Mesenchymal stem cell (in vitro differentiated cells and primary cell): ENCODE results near the gene WSCD2.

ENCODE experiments used
- DNase-seq: peaks from one replicate; pipeline ENCODE4 v3.0.0-alpha.2; 2013
- H2AFZ ChIP-seq: one replicate; pipeline ENCODE4 v1.6.1; 2013; ENCODE audit warnings: low read depth, mild to moderate bottlenecking, control low read depth, inconsistent platforms, low read length, moderate library complexity
- H2AK5ac ChIP-seq: 2 replicates; pipeline ENCODE4 v1.6.1; 2013; ENCODE audit warnings: low read length, moderate library complexity, mild to moderate bottlenecking, inconsistent platforms; ENCODE audit not compliant: severe bottlenecking
- H2BK120ac ChIP-seq: one replicate; pipeline ENCODE4 v1.6.1; 2013; ENCODE audit warnings: low read depth, mild to moderate bottlenecking, inconsistent platforms, low read length, moderate library complexity
- H2BK12ac ChIP-seq, 2 experiments: one replicate each; pipeline ENCODE4 v1.6.1; 2013; ENCODE audit warnings: inconsistent platforms in 2 of 2, low read length in 2 of 2, mild to moderate bottlenecking in 2 of 2, moderate library complexity in 2 of 2, control low read depth in 1 of 2
- H2BK15ac ChIP-seq: one replicate; pipeline ENCODE4 v1.6.1; 2013; ENCODE audit warnings: mild to moderate bottlenecking, low read depth, inconsistent platforms; ENCODE audit not compliant: poor library complexity, severe bottlenecking
- H2BK5ac ChIP-seq: 2 replicates; pipeline ENCODE4 v1.6.1; 2013; ENCODE audit warnings: low read depth, mild to moderate bottlenecking, low read length, control low read depth, inconsistent platforms; ENCODE audit not compliant: poor library complexity, severe bottlenecking
- H3K14ac ChIP-seq, 2 experiments: one replicate each; pipeline ENCODE4 v1.6.1; 2013; ENCODE audit warnings: inconsistent platforms in 2 of 2, low read length in 2 of 2, control low read depth in 1 of 2, mild to moderate bottlenecking in 1 of 2, moderate library complexity in 1 of 2
- H3K18ac ChIP-seq, 2 experiments: one replicate each; pipeline ENCODE4 v1.6.1; 2013; ENCODE audit warnings: inconsistent platforms in 2 of 2, low read length in 2 of 2, control low read depth in 1 of 2, low read depth in 1 of 2, mild to moderate bottlenecking in 1 of 2
- H3K23ac ChIP-seq, 2 experiments: one replicate each; pipeline ENCODE4 v1.6.1; 2013; ENCODE audit warnings: inconsistent platforms in 2 of 2, low read length in 2 of 2, mild to moderate bottlenecking in 2 of 2, moderate library complexity in 2 of 2, control low read depth in 1 of 2
- H3K27ac ChIP-seq: 2 replicates; pipeline ENCODE4 v1.5.1; 2013; ENCODE audit warnings: mild to moderate bottlenecking, moderate library complexity, low read length, control low read depth, inconsistent platforms; ENCODE audit not compliant: poor library complexity, severe bottlenecking
- H3K27me3 ChIP-seq, 2 experiments: 2 replicates each; pipeline versions ENCODE4 v1.6.1 to v1.7.0; 2013; ENCODE audit warnings: low read length in 2 of 2, mild to moderate bottlenecking in 2 of 2, moderate library complexity in 2 of 2, control low read depth in 1 of 2, inconsistent platforms in 1 of 2; ENCODE audit not compliant: control insufficient read depth in 1 of 2, insufficient read depth in 1 of 2
- H3K36me3 ChIP-seq, 2 experiments: 2 replicates each; pipeline versions ENCODE4 v1.6.1 to v1.7.0; 2013; ENCODE audit warnings: low read length in 2 of 2, control low read depth in 1 of 2, inconsistent platforms in 1 of 2, low read depth in 1 of 2, mild to moderate bottlenecking in 1 of 2; ENCODE audit not compliant: insufficient read depth in 2 of 2, control insufficient read depth in 1 of 2
- H3K4ac ChIP-seq, 2 experiments: one replicate each; pipeline ENCODE4 v1.6.1; 2013; ENCODE audit warnings: inconsistent platforms in 2 of 2, low read length in 2 of 2, mild to moderate bottlenecking in 2 of 2, moderate library complexity in 2 of 2, control low read depth in 1 of 2, low read depth in 1 of 2
- H3K4me1 ChIP-seq: 2 replicates; pipeline ENCODE4 v1.6.1; 2013; ENCODE audit warnings: low read depth, low read length, control low read depth; ENCODE audit not compliant: control insufficient read depth, insufficient read depth
- H3K4me2 ChIP-seq: 2 replicates; pipeline ENCODE4 v1.6.1; 2013; ENCODE audit warnings: low read length, mild to moderate bottlenecking, inconsistent platforms; ENCODE audit not compliant: poor library complexity, severe bottlenecking
- H3K4me3 ChIP-seq, 2 experiments: 2 replicates each; pipeline versions ENCODE4 v1.5.1 to v1.7.0; 2013; ENCODE audit warnings: low read length in 2 of 2, mild to moderate bottlenecking in 2 of 2, control low read depth in 1 of 2, low read depth in 1 of 2; ENCODE audit not compliant: insufficient read depth in 1 of 2
- H3K79me1 ChIP-seq: replicated peaks from 2 replicates; pipeline ENCODE4 v1.6.1; 2013; ENCODE audit warnings: mild to moderate bottlenecking, control low read depth, low read length, inconsistent platforms; ENCODE audit not compliant: poor library complexity, severe bottlenecking
- H3K9ac ChIP-seq: 2 replicates; pipeline ENCODE4 v1.7.0; 2013; ENCODE audit warnings: mild to moderate bottlenecking, low read length, moderate library complexity
- H3K9me3 ChIP-seq: 2 replicates; pipeline ENCODE4 v1.7.0; 2013; ENCODE audit warnings: mild to moderate bottlenecking, low read length; ENCODE audit not compliant: control insufficient read depth
- H4K8ac ChIP-seq: one replicate; pipeline ENCODE4 v1.6.1; 2013; ENCODE audit warnings: inconsistent platforms, mild to moderate bottlenecking, low read length, moderate library complexity
- H4K91ac ChIP-seq: one replicate; pipeline ENCODE4 v1.6.1; 2013; ENCODE audit warnings: mild to moderate bottlenecking, low read length, inconsistent platforms
- WGBS: methylation state at CpG from one replicate; pipeline ENCODE4 v1.1.7; 2013; ENCODE audit warnings: mixed read lengths; 5-methylcytosine and 5-hydroxymethylcytosine counted together

The WSCD2 gene

DNA sequence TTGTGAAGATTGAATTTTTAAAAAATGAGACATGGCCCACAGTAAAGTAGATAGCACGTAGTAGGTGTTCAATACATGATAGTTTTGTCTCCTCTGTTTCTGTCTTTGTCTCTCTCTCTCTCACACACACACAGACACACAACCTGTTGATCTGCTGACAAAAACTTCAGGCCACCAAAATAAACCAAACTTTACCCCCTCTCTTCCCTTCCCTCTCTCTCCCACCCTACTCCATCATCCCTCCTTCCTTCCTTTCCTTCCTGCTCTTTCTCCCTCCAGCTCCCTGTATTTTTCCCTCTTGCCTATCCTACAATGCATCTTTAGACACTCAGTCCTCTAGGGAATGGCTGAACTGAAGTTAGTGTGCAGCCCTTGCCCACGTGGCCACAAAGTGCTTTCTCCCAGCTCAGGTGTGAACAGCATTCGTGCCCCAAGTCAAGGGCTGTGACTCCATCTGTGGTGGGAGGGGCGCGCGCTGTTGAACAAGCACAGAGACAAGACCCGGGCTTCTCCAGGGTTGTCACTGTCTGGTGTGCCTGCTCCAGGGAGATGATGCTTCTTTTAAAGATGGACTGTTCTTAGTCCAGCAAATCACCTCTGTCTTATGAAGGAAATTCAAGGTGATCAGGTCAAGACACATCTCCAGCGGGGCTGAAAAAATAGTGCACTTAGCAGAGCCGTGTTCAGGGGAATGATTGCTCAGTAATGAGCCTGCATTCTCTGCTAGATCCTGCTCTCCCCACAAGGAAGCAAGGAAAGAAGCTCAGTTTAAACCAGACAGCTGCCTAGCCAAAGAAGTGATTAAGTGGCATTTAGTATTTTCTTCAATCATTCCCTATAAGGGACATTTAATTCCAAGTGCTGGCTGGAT is 75.3 kb downstream of the WSCD2 start:
- Histone ChIP-seq H3K4me1 (peaks cover 1% of the 10 kb centered on the region), H3K79me1 (no peaks in the 10 kb centered on the region), H3K27ac (no peak overlapping the region), H3K27me3 (peaks cover 0 to 7% of the 10 kb centered on the region in 2 experiments), H3K23ac (no peak overlapping the region), H3K4me2 (no peak overlapping the region), H2BK15ac (no peak overlapping the region), H4K8ac (no peak overlapping the region), H2AK5ac (no peak overlapping the region), H3K18ac (no peak overlapping the region), H2BK5ac (no peak overlapping the region), H3K4me3 (peak overlapping the region in 1 of 2 experiments; percentile 39), H2BK12ac (no peak overlapping the region), H2BK120ac (no peak overlapping the region), H3K9ac (no peak overlapping the region), H3K36me3 (no peaks in the 10 kb centered on the region), H3K4ac (no peak overlapping the region), H3K9me3 (peaks cover 8% of the 10 kb centered on the region), H4K91ac (no peak overlapping the region), H3K14ac (no peak overlapping the region), H2AFZ (no peak overlapping the region)
- DNase-seq, result no peak
- 72% methylated on average over 9 of the region's 9 CpGs for WGBS

DNA sequence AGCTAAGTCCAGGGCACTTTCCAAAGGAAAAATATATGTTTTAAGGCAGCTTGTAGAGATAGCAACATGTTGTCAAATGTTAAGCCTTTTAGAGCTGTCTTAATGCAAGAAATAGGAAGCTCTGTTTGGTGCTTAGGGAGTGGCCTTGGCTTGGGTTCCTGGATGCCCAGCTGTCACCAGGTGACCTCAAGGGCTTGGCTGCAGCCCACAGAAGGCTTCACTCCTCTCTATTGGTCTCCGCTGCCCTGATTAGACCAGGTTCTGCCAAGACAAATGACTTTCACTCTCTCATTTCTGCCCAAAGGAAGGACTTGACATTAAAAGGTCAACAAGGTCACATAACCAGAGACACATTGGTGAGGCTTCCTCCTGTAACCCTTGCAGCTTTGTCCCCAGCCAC is 76.8 kb downstream of the WSCD2 start:
- no peak overlapping the region for H2AK5ac ChIP-seq

GRCh38 chr12:108207791-108208730 is 79.0 kb downstream of the WSCD2 start:
- H4K8ac ChIP-seq, result no peak overlapping the region
- no peak overlapping the region for H3K4ac ChIP-seq
- no peak overlapping the region for H3K4me3 ChIP-seq
- H3K79me1 ChIP-seq, result no peaks in the 10 kb centered on the region
- H2AK5ac ChIP-seq, result no peak overlapping the region
- 17% methylated on average over 3 of the region's 3 CpGs for WGBS
- no peak overlapping the region for H3K14ac ChIP-seq
- no peak overlapping the region for H3K18ac ChIP-seq
- DNase-seq, result no peak
- no peak overlapping the region for H3K23ac ChIP-seq
- H3K27me3 ChIP-seq, result peaks cover 0 to 5% of the 10 kb centered on the region in 2 experiments
- no peak overlapping the region for H4K91ac ChIP-seq
- no peak overlapping the region for H3K4me2 ChIP-seq
- no peak overlapping the region for H2BK12ac ChIP-seq
- no peaks in the 10 kb centered on the region for H3K36me3 ChIP-seq
- H2BK5ac ChIP-seq, result no peak overlapping the region
- peaks cover 8% of the 10 kb centered on the region for H3K9me3 ChIP-seq
- H3K27ac ChIP-seq, result no peak overlapping the region
- no peak overlapping the region for H2BK120ac ChIP-seq
- H3K4me1 ChIP-seq, result peaks cover 1% of the 10 kb centered on the region
- no peak overlapping the region for H3K9ac ChIP-seq
- no peak overlapping the region for H2BK15ac ChIP-seq
- no peak overlapping the region for H2AFZ ChIP-seq

More for the DNA sequence above, 76.8 kb downstream of the WSCD2 start:
- Histone ChIP-seq H3K4ac (no peak overlapping the region), H2BK5ac (no peak overlapping the region), H3K4me1 (peaks cover 1% of the 10 kb centered on the region), H2BK120ac (no peak overlapping the region), H4K91ac (no peak overlapping the region), H3K23ac (no peak overlapping the region), H3K9me3 (peaks cover 8% of the 10 kb centered on the region), H3K14ac (no peak overlapping the region), H3K79me1 (no peaks in the 10 kb centered on the region), H3K4me2 (no peak overlapping the region), H4K8ac (no peak overlapping the region), H3K9ac (no peak overlapping the region), H2BK15ac (no peak overlapping the region), H3K27ac (no peak overlapping the region), H3K36me3 (no peaks in the 10 kb centered on the region), H2AFZ (no peak overlapping the region), H3K18ac (no peak overlapping the region), H3K4me3 (no peak overlapping the region), H2BK12ac (no peak overlapping the region), H3K27me3 (peaks cover 0 to 9% of the 10 kb centered on the region in 2 experiments)
- no peak for DNase-seq
- WGBS, result 70% methylated on average over 1 of the region's 1 CpG

DNA sequence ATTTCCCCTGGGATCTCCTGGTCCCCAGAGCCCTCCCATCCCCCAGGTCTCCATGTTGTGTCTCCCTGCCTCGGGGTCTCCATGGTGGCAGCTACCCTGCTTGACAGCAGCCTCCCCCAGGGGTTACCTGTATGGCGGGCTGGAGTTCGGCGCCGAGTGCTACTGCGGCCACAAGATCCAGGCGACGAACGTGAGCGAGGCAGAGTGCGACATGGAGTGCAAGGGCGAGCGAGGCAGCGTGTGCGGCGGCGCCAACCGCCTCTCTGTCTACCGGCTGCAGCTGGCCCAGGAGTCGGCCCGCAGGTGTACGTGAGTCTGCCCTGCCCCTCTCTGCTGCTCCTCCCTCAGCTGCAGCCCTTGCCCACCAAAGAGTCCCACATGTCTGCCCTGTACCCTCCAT is 80.9 kb downstream of the WSCD2 start:
- no peak for DNase-seq
- Histone ChIP-seq H3K27me3 (peaks cover 0 to 10% of the 10 kb centered on the region in 2 experiments), H4K91ac (no peak overlapping the region), H3K79me1 (no peaks in the 10 kb centered on the region), H3K4ac (no peak overlapping the region), H3K9me3 (no peaks in the 10 kb centered on the region), H3K18ac (no peak overlapping the region), H2BK5ac (no peak overlapping the region), H2BK15ac (no peak overlapping the region), H2AFZ (no peak overlapping the region), H4K8ac (no peak overlapping the region), H3K4me1 (no peaks in the 10 kb centered on the region), H2AK5ac (no peak overlapping the region), H3K4me3 (no peak overlapping the region), H3K27ac (no peak overlapping the region), H3K9ac (no peak overlapping the region), H2BK120ac (no peak overlapping the region), H3K23ac (no peak overlapping the region), H3K36me3 (no peaks in the 10 kb centered on the region), H3K4me2 (no peak overlapping the region), H3K14ac (no peak overlapping the region), H2BK12ac (no peak overlapping the region)
- 87% methylated on average over 22 of the region's 22 CpGs for WGBS
